ENCODE results near the gene FGGY.
"Not testable (repeated sequence)": the region's sequence is repeated elsewhere in the genome, so short reads cannot be mapped to it uniquely, and the experiment has no call there.

The FGGY gene

GRCh38 chr1:59443310-59443709, 146.4 kb downstream of the FGGY start:
- DNase-seq (ENCODE audit: low spot score) = no peak

- no peak for DNase-seq (ENCODE audit: low spot score)
These were observed 147.6 kb downstream of the FGGY start for GRCh38 chr1:59444520-59444919.

GRCh38 chr1:59445040-59445439, 148.1 kb downstream of the FGGY start:
- no peak for DNase-seq (ENCODE audit: low spot score)

- no peak for DNase-seq (ENCODE audit: low spot score)
These were observed 149.5 kb downstream of the FGGY start for GRCh38 chr1:59446257-59446901.

- DNase-seq (ENCODE audit: low spot score) = no peak
These were observed 155.1 kb downstream of the FGGY start for GRCh38 chr1:59452026-59452425.

GRCh38 chr1:59452559-59452958, 155.7 kb downstream of the FGGY start:
- no peak for DNase-seq (ENCODE audit: low spot score)

DNA sequence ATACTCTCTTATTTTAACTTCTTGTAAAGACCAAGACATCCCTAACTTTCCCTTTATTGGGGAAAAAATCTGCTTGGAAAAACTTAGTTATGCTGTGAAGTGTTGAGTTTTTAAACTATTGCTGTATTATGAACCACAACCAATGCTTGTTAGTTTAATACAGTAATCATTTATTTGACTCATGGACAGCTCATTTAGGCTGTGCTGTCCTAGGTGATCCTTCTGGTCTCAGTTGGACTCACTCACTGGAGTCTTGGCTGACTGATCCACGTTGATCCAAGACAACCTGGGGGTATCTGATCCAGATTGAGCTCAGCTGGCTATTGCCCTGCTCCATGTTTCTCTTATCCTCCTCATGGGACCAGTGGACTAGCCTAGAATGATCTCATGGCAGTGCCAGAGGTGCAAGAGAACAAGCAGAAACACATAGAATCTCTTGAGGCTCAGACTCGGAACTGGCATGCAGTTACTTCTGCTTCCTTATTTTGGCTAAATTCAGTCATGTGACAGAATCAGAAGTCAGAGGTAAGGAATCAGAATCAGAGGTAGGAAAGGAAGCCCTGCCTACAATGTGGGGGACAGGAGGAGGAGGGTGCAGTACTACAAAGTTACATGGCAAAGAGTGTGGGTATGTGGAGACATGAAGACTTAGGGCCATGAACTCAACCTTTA, 156.5 kb downstream of the FGGY start:
- DNase-seq (ENCODE audit: low spot score) = no peak

- DNase-seq (ENCODE audit: low spot score) = no peak
These were observed 158.3 kb downstream of the FGGY start for GRCh38 chr1:59455206-59455605.

- DNase-seq (ENCODE audit: low spot score) = no peak
These were observed 160.9 kb downstream of the FGGY start for GRCh38 chr1:59457786-59458185.

DNA sequence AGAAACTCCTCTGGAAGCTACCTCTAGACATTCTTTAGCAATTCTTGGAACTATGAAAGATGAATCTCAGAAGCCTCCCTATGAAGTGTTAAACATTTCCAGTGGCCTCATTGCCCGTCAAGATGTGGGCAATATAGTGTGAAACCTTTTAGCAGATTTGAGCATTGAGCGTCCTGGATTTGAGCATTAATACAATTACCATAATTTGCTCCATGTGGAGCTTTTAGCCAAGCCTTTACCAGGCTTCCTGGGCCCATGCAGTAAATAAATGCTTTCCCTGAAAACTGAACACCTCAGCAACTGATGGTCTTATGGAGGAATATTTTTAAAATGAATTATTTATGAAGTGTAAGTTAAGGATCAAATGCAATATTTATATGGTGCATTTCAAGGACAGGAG, 162.0 kb downstream of the FGGY start:
- DNase-seq (ENCODE audit: low spot score) = no peak

DNA sequence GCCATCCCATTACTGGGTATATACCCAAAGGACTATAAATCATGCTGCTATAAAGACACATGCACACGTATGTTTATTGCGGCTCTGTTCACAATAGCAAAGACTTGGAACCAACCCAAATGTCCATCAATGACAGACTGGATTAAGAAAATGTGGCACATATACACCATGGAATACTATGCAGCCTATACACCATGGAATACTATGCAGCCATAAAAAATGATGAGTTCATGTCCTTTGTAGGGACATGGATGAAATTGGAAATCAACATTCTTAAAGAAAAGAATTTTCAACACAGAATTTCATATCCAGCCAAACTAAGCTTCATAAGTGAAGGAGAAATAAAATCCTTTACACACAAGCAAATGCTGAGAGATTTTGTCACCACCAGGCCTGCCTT, 166.0 kb downstream of the FGGY start:
- not testable (repeated sequence) for DNase-seq (ENCODE audit: low spot score)

DNA sequence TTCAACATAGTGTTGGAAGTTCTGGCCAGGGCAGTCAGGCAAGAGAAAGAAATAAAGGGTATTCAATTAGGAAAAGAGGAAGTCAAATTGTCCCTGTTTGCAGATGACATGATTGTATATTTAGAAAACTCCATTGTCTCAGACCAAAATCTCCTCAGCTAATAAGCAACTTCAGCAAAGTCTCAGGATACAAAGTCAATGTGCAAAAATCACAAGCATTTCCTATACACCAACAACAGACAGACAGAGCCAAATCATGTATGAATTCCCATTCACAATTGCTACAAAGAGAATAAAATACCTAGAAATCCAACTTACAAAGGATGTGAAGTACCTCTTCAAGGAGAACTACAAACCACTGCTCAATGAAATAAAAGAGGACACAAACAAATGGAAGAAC, 168.6 kb downstream of the FGGY start:
- DNase-seq (ENCODE audit: low spot score) = not testable (repeated sequence)

- no peak for DNase-seq (ENCODE audit: low spot score)
These were observed 172.0 kb downstream of the FGGY start for GRCh38 chr1:59468828-59469428.

- not testable (repeated sequence) for DNase-seq (ENCODE audit: low spot score)
These were observed 175.2 kb downstream of the FGGY start for GRCh38 chr1:59471991-59472570.

- no peak for DNase-seq (ENCODE audit: low spot score)
These were observed 176.9 kb downstream of the FGGY start for GRCh38 chr1:59473831-59474230.

DNA sequence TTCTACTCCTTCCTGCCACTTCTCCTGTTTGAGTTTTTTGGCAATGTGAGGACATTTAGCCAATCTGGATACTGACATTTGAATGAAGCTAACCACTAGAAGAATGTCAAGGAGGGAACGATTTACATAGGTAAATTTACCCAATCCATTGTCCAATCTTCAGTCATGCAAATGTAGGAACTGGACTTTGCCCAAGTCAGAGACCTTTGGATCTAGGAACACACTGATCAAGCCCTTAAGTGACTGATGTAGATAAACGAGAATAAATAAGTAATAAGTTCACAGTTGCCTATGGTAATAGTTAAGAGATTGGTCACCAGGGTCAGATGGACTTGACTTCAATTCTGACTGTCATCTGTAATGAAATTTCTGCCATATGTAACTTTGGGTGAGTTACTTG, 177.6 kb downstream of the FGGY start:
- DNase-seq (ENCODE audit: low spot score) = no peak

DNA sequence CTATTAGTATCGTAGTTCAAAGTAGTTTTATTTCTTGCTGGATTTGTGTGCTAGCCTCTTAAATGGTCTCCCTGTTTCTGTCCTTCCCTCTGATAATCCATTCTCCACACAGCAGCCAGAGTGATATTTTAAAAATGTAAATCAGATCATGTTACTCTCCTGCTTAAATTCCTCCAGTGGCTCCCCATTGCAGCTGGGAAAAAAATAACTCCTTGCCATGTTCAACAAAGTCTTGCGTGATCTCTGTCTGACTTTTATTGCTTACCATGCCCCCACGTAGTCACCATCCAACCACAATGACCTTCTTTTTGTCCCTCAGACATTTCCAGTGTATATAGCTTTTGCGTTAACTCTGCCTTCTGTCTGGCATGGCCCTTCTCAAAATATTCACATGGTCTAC, 178.8 kb downstream of the FGGY start:
- no peak for DNase-seq (ENCODE audit: low spot score)

DNA sequence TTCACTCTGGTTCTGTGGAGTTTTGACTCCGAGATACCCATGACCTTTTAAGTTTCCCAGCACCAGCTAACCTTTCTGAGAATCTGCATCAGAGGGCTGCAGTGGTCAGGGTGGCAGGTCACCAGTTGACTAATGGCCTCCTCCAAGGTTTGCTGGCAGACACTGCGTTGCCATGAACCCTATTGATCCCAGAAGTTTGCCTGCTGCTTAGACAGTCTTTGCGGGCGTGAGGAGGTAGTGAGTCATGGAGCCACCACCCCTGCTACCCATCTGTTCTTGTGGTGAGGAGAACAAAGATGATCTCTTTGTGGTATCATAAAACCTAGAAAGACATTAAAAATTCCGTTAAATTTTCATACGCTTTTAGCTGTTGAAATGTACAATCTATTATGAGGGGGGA, 180.4 kb downstream of the FGGY start:
- DNase-seq (ENCODE audit: low spot score) = peak; percentile 21

DNA sequence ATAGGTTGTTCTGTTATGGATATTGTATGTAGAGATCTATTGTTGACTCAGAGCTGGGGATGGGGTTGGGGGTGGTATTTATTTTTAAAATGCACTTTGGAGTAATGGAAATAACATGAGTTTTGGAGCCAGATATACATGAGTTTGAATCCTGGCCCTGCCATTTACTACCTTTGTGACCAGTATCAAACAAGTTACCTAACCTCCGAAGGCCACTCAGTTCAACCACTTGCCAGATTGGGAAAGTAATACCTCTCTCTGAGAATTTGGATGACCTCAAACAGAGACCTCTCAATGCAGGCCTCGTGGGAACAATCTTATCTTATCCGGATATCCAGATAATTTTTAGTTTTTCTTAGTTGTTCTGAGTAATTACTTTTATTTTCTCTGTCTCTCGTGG, 181.0 kb downstream of the FGGY start:
- no peak for DNase-seq (ENCODE audit: low spot score)

DNA sequence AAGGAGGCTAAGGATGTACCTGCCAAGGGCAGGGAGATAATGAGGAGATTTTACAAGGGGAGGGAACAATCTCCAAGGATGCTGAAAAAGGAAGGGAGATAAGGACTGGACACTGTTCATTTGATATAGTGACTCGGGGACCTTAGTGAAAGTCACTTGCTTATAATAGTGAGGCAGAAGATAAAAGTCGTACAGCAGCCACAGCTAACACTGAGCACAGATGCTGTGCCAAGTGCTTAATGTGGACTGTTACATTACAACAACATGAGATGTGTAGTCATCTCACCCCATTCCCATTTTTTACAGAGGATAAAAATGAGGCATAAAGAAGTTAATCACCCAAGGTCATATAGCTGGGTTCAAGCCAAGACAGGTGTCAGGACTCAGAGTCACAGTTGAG, 181.9 kb downstream of the FGGY start:
- DNase-seq (ENCODE audit: low spot score) = no peak

DNA sequence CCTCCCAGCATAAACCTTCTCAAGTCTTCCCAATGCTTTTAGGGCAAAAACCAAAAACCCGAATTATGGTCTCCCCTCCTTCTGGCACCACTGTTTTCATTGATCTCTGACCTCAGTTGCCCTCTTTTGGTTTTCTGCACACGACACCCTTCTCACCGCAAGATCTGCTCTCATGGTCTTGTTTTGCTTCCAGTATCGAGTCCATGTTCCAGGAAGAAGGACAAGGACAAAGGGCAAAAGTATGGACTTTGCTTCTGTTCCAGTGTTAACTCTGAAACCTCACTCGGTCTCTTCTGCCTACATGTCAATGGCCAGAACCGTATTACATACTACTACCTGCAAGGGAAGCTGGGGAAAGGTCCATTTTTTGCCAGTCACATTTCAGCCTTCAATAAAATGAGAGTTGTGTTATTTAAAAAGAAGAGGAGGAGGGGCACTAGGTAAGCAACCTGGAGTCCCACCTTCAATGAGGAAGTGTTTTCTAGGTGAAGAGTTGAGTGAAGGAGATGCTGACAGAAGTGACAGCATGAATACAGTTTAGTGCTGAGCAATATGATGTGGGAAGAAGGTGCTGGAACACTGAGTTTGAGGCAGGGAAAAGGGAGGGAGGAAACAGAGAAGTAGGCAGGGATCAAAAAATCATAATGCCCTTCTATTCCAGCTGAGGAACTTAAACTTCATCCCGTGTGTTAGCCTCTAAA, 183.4 kb downstream of the FGGY start:
- no peak for DNase-seq (ENCODE audit: low spot score)

- no peak for DNase-seq (ENCODE audit: low spot score)
These were observed 185.1 kb downstream of the FGGY start for GRCh38 chr1:59481881-59482505.

Data from CD4-positive, alpha-beta T cell treated with Interleukin-2 at 100 ng/mL for 4 hours (primary cell).